Renal cortex interstitium (tissue), 11 donors: ENCODE measurements around the gene PTPN3. TPM values are rescaled to one million over a fixed set of nuclear protein-coding genes. Genes with fewer than 3 reads are reported as not detected.

ENCODE experiments used
- DNase-seq, 11 donors: peaks; one replicate each; pipeline ENCODE4 v3.0.0-alpha.2; 2013; ENCODE audit warnings: low read depth in 9 of 11, low spot score in 4 of 11; ENCODE audit errors: extremely low read depth in 1 of 11
- polyA plus RNA-seq, 3 donors: library from polyadenylated mRNA; unstranded; fragments of 120-200 nt; gene quantifications; one replicate each; pipeline ENCODE4 v1.2.1, GENCODE V29; 2013; ENCODE audit not compliant: insufficient read length in 3 of 3

PTPN3 gene
- polyA plus RNA-seq, 3 donors = 41.1 to 59.7 (median 54.2) TPM

DNA sequence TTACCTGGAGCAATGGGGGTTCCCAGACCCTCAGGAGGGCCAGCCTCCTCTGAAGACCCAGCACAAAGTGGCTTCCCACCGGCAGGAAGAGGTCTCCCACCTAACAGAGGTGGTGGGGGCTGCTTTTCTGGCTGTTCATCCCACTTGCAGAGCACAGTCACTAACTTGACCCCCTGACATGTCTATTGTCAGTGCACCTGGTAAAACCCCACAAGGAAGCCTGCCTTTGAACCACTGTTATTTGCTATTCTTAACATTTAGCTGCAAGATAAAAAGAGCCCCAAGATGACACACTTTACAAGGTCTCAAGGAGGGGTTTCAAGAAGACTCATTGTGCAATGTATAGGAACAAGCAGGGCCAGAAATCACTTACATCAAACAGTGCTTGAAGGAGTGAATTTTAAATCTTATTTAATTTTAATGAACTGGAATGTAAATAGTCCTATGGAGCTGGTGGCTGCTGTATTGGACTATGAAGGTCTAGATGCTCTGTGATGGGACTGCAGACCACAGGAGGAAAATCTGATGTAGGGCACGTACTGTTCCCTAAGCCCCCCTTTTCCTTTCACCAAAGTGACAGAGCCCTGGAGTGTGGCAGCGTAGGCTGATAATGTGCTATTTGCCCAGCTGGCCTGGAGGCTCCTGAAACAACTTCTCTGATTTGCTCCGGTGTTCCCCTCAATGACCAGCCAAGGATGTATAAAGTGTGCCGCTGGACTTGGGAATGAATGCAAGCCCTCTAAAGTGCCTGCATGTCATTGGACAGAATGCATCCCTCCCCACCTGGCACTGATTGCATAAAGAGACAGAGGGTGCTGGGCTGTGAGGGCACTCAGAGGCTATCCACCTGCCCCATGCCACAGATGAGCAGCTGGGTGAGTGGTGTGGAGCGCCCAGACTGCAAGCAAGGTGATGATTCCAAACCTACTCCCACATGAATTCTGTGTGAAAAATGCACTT, 80.2 kb downstream of the PTPN3 start:
- DNase-seq = no peak

DNA sequence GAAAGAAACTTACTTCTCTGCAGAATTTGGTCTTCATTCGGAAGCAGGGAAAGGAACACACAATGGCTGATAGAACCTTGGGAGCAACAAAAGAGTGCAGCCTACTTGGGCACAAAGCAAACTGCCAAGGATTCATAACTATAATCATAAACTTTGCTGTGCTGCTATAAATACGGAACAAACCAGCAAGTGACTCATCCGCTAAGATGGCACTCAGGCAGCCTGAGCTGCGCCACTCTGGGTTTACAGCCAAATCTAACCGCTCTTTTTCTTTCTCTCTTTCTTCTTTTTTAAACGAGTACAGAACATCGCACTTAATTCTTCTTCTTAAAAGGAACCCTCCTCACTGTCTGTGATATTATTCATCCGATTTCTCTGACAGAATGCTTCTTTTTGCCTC, 81.1 kb downstream of the PTPN3 start:
- DNase-seq = no peak

DNA sequence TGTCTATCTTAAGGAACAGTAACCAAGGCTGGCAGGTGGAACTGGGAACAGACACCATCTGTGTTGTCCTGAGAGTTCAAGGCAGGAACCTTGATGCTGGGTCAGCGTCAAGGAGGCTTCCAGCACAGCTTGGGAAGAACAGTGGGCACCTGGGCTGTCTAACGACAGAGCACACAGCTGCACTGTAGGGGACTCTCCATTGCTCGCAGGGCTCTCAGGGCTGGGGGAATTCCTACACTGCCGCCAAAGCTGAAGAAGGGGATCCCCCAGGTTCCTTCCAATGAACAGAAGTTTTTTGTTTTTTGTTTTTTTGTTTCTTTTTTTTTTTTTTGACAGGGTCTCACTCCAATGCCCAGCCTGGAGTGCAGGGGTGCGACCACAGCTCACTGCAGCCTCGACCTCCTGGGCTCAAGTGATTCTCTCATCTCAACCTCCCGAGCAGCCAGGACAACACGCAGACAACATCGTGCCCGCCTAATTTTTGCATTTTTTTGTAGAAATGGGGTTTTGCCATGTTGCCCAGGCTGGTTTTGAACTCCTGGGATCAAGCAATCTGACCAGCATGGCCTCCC, 81.9 kb downstream of the PTPN3 start:
- DNase-seq = no peak

DNA sequence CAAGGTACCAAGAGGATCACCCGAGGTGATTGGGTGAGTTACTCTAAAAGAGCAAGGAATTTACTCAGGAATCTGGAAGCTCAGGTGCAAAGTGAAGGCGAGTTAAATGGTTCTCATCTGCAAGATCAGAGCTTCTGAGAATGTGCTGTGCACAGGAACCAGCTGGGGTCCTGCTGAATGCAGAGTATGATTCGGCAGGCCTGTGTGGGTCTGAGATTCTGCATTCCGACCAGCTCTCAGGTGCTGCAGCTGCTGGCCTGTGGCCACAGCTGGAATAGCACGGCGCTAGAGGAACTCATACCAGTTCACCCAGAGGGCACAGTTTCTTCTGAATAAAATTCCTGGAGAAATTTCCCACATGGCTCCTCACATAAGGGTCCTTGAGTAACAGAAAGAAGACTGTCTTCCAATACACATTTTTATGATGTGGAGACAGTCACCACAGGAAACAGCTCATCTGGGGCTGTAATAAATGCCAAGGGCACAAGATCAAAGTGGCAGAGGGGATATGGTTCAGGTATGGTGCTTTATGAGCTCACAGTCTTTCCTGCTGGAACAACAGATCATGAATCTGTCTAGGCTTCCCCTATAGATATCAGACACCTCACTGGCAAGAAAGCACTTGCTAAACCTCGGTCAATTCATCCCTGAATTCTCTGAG, 83.9 kb downstream of the PTPN3 start:
- DNase-seq = no peak

DNA sequence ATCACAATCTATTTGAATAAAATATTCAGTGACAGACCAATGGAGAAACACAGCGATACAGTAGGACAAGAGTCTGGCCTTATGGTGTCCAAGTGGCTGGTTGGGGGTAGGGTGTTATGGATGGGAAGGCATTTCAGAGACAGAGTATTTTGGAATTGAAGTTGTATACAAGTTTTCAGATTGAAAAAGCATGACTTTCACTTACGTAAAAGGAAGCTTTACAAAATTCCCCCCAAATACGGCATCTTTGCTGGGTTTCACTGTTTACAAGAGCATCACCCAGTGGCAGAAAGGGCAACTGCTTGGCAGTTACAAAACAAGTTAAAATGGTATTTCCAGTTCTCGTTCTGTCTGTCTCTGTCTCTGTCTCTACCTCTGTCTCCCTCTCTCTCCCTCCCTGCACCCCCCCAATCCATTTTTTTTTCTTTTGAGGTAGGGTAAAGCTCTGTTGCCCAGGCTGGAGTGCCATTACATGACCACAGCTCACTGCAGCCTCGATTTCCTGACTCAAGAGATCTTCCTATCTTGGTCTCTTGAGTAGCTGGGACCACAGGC, 86.2 kb downstream of the PTPN3 start:
- no peak for DNase-seq

DNA sequence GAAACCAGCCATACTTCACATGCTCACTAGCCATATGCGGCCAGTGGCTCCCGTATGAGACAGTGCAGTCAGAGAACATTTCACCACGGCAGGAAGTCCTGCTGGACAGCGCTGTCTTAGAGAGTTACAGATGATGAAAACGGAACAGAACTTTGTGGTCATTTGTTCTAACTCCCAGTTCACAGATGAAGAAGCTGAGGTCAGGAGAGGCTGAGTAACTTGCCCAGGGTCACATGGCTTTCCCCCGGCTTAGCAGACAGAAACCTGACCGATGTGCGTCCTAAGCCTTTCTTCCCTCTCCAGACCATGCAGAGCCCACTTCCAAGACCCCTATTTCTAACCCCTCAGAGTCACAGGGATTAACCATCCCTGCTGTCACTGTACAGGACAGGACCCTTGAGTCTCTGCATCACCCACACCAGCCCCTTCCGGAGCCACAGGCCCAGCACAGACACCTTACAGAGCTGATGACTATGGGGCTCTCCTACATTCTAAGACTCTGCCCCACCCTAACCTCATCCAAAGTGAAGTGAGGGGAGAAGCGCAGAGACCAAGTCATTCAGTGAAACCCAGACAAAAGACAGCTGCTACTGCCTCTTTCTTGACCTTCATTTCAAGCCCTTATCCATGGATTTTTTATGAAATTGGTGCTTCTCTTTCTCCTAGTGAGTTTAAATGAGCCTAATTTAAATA, 86.9 kb downstream of the PTPN3 start:
- no peak for DNase-seq

DNA sequence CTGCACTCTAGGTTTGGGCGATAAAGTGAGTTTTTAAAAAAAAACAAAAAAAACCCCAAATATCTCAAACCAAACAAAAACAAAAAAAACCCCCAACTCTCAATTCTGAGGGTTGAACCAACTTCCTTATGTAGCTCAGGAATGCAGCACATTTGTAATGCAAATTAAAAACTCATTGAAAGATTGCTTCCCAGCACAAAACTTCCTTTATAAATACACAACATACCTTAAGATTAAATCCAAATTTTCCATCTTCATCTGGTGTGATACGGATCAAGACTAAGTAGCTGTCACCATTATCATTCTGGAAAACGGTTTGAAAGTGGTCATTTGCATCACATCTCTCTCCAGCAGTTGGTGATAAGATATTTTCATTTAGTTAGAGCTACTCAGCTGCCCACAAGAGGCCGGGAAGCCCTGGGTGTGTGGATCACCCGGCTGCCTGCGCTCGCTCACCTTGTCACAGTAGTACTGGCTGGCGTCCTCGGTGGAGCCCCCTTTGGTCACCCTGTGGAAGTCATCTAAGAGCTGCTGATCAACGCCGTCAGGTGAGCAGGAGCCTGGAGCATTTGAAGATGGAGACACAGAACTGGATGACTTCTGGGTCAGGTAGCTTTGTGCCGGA, 88.2 kb downstream of the PTPN3 start:
- no peak for DNase-seq

DNA sequence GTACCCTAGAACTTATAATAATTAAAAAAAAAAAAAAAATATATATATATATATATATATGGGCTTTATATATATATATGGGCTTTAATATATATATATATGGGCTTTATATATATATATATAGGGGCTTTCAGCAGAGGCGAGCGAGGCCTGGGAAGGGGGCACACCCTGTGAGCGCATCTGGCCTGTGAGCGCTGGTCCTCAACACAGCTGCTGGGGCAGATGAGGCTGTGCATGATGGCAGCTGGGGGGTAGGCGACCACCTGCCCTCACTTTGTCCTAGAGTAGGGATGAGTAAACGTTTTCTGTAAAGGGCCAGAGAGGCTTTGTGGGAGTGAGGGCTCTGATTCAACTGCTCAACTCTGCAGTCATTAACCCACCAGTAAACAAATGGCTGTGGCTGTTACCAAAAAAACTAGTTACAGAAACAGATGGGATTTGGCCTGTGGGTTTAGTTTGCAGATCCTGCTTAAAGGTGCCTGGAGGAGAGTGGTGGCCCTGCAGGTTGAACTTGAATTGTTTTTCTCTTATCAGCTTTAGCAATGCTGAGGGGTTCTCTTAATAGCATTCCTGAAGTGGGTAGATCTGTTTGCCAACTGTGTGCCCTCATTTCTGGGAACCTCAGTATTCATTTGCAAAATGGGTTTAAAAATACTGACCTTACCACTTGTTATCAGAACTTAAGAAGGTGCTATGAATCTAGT, 89.2 kb downstream of the PTPN3 start:
- DNase-seq = no peak

DNA sequence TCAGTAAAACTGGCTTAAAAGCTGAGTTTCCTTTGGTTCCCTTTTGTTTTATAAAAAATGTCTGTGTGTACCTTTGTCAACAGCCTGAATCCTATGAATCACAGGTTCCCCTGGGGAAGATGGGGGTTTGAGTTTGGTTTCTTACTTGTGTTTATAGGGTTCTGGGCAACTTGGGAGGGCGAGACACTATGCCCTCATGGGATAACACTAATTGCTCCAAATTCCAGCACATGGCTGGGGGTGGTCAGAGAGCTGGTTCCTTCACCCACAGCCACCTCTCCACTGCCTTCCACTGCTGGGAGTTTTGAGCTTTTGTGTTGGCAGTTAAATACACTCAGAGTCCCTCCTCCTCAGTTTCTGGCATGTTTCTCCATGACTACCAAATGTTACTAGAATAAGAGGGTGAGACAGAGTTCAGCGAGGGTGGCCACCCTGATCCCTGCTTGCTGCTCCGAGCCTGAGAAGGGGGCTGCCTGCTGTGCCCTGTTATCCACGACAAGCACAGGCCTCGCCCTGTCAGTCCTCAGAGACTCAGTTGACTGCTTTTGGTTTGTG, 94.3 kb downstream of the PTPN3 start:
- no peak for DNase-seq

DNA sequence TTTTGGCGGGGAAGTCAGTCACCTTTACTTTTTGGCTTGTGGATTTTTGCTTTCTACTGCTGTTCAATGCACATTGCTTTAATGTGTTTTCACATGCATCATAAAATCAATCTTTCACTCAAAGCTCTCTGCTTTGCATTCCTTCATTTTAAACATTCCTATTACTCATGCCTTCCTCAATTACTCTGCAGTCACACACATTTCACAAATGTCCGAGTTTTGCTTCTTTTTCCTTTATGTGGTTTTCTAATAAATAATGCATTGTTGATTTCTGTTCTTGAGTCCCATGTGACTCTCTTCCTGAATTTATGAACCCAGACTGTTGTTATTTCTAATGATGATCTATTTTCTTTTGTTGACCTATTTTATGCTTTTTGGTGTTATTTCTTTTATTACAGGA, 95.0 kb downstream of the PTPN3 start:
- DNase-seq = no peak

DNA sequence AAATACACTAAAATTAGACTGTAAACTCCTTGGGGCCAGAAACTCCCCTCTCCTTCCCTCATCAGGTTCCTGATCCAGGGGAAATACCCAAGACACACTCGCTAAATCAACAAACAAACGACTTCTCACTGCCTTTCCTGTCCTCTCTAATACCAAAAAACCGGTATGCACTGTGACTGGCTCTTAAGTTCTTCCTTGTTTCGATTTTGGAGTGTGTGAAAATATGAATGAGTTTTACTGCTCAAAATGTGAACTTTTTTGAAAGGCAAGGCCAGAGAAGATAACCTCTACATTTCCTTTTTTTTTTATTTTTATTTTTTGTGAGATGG, 96.2 kb downstream of the PTPN3 start:
- no peak for DNase-seq

DNA sequence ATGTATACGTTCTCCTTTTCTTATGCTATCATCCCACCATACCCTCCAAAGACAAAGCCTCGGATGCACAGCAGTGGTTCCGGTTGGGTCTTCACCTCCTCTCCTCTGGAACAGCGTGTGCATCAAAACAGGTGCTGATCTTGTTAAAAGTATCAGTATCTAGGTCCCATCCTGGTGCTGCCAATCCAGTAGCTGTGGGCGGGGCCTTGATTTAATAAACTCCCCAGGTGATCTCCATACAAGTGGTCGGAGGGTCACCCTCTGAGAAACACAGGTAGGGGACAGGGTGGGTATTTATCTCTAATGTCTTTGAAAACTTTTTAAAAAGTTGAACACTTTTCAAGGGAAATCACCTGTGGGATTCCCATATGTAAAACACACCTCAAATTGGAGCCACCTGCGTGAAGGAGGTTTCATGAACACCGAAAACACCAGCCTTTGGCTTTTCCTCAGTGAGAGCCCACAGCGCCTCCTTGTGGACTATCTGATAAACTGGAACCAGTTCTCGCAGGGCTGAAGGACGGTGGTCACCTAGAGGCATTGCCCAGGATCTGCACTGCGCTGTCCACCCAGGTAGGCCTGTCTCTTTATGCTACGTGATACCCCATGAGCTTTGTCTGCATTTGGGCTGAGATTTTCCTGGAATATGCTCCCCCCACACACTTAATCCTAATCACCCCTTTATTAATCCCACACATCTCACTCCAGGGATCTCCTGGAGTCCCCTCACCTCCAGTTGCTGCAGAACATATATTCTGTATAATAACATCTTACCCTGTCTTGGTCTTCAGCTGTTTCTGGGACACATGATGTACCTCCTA, 96.7 kb downstream of the PTPN3 start:
- DNase-seq = peak in 4 of 11 donors; percentile 29 to 43 (median 39)

DNA sequence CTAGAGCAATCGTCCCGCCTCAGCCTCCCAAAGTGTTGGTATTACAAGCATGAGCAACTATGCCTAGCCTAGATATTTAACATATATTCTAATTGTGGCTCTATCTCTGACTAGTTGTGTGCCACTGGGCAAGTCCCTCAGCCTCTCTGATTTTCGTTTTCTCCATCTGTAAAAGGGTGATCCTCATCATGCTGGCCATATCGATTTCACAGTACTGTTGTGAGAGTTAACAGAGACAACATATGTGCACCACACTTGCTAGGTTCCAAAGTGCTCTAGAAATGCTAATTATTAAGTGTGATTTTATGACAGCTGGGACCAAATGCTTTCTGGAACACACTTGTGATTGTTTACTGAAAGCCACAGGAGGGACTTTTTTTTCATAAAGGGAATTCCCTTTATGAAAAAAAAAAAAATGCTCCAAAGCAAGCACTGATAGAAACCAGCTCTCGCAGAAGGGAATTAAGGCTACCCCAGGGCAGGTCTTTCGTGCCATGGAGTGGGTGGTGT, 98.8 kb downstream of the PTPN3 start:
- DNase-seq = no peak

DNA sequence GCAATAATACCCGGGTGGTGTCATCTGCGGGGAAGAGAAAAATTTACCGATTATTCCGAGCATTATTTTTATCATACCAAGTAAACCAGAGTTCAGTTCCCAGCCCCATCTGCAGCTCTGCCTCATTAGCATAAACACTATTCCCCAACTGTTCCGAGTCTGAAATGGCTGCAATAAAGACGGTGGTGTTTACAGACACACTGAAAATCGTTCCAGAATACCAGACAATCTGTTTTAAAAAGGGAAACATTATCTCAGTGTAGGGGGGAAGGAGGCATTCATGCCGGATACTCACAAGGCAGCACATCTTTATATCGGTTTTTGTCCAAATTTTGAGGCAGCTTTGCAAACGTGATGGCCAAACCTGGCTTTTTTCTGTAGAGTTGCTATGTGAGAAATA, 106.9 kb downstream of the PTPN3 start:
- DNase-seq = no peak

DNA sequence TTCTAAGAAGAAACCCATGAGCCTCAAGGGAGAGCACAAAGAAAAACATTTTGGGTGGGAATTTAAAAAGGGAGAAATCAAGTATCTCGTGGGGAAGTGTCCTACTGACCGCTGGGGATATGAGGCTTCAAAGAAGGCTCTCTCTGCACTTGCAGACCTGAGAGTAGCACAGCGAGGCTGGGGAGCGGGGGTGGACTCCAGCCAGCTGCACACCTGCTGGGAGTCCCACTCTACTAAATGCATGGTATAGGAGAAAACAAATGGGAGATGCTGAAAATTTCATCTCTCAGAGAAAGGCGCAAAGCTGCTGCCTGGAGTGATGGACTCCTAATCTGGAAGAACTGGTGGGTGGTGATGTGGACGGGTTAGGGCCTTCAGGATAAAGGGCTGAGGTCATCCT, 110.3 kb downstream of the PTPN3 start:
- DNase-seq = no peak

DNA sequence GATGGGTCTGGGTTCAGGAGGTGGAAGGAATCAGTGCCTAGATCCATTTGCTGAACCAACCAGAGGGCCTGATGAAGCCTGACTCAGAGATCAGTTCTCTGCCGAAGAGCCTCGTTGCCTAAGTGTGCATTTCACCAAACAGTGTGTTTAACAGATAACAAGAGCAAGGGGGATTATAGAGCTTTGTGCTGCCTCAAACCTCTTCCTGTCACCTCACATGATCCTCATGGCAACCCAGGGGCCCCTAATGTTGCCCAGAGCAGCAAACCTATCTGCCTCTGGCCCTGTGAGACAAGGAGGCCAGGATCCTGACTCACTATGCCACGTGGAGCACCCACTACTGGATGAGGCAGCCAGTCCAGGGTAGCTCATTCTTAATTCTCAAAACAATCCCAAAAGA, 110.9 kb downstream of the PTPN3 start:
- no peak for DNase-seq

DNA sequence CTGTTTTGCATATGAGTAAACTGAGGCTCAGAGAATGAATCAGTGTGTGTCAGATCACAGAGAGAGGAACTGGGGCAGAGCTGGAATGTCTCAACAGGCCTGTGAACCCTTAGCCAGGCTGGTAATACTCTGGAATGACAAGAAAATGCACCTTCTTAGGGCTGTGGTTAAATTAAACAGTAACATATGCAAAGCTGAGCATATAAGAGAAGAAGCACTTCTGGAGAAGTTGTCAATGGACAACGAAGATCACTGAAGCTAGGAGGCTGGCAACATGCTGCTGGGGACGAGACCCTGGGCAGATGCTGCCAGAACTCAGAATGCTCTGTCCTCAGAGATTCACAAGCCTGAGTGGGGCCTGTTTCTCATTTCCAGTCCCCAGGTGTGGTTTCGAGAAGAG, 112.6 kb downstream of the PTPN3 start:
- DNase-seq = no peak
